ENCODE data around the gene DENND4B. TPM values are rescaled to one million over a fixed set of nuclear protein-coding genes. Genes with fewer than 3 reads are reported as not detected.

Gene DENND4B
- total RNA-seq, 1 experiment from 2014 or later = 39.6 TPM

DNA sequence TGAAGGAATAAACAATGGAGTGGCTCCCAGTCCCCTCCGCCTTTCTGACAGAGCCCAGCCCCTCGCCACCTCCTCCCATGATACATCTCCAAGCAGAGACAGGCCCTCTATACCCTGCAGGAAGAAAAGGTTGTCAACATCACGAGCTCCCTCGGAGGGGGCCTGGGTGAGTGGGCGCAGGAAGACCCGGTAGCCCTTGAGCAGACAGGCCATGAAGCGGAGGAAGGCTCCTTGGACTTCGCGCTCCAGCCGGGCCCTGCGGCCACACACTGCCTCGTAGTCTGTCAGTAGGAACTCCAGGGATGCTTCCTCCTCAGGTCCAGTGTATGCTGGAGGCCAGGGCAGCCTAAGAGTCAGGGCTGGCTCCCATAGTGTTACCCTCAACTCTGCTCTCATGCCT is 7.0 kb downstream of the DENND4B start:
- peaks cover 20% of the 10 kb centered on the region for H3K79me2 ChIP-seq (ENCODE audit: low read length)
- no peaks in the 10 kb centered on the region for H3K27me3 ChIP-seq (ENCODE audit: low read length)
- H3K36me3 ChIP-seq (ENCODE audit: insufficient read depth, low read length) = peaks cover 38% of the 10 kb centered on the region
- no peak for DNase-seq
- H3K9me2 ChIP-seq (replicated peaks; ENCODE audit: insufficient read depth, low read length) = no peaks in the 10 kb centered on the region
- no peak overlapping the region for H3K4me3 ChIP-seq (ENCODE audit: low read length)
- no peak overlapping the region for H3K4me2 ChIP-seq (ENCODE audit: low read depth, low read length, poor library complexity, severe bottlenecking)
- no peaks in the 10 kb centered on the region for H3K9me3 ChIP-seq (ENCODE audit: low read length)
- H3K27ac ChIP-seq (ENCODE audit: low read length) = no peak overlapping the region
- H2AFZ ChIP-seq (ENCODE audit: low read length) = no peak overlapping the region
- no peaks in the 10 kb centered on the region for H4K20me1 ChIP-seq (ENCODE audit: insufficient read depth, low read depth, low read length)
- H3K9ac ChIP-seq (ENCODE audit: low read length) = no peak overlapping the region
- peaks cover 9% of the 10 kb centered on the region for H3K4me1 ChIP-seq (ENCODE audit: low read length)

DNA sequence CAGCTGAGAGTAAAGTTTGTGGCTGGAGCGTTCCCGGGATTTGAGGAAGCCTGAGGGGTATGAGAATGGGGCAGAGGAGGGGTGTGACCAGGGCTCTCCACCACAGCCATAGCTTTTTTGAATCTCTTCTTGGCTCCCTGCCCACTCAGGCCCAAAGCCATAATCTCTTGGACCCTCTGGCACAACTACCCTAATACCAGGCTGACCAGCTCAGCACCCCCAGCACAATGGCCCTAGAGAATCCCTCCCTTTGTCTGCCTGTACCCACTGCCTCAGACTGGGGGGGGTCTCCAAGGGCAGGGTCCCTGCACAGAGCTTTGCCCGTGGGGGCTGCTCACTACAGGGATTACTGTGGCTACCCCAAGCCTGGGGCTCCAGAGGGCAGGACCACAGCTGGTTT is 7.5 kb downstream of the DENND4B start:
- peaks cover 15% of the 10 kb centered on the region for H3K79me2 ChIP-seq (ENCODE audit: low read length)

DNA sequence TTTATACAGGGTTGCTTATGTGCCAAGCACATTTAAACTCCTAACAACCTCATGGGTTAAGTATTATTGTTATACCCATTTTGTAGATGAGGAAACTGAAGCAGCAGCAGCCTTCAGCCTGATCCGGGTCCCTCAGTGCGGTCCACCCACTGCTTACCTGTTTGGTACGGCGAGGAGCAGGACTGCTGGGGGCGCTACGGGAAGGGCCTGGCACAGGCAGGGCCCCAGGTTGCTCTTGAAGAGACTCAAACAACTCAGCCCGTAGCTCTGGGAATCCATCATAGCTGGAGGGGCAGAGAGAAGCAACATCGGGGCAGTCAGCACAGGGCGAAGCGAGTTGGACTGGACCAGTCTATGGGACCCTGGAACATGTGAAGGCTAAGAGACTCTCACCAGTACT is 9.2 kb downstream of the DENND4B start:
- Histone ChIP-seq H3K9me2 (replicated peaks; ENCODE audit: insufficient read depth, low read length) (no peaks in the 10 kb centered on the region), H3K9ac (ENCODE audit: low read length) (no peak overlapping the region), H3K27ac (ENCODE audit: low read length) (no peak overlapping the region), H3K27me3 (ENCODE audit: low read length) (no peaks in the 10 kb centered on the region), H3K4me3 (ENCODE audit: low read length) (no peak overlapping the region), H3K79me2 (ENCODE audit: low read length) (peaks cover under 1% of the 10 kb centered on the region; the same call in 1 of the 2 replicates), H4K20me1 (ENCODE audit: insufficient read depth, low read depth, low read length) (no peaks in the 10 kb centered on the region), H3K4me1 (ENCODE audit: low read length) (no peaks in the 10 kb centered on the region), H3K9me3 (ENCODE audit: low read length) (no peaks in the 10 kb centered on the region), H3K4me2 (ENCODE audit: low read depth, low read length, poor library complexity, severe bottlenecking) (no peak overlapping the region), H3K36me3 (ENCODE audit: insufficient read depth, low read length) (peaks cover 26% of the 10 kb centered on the region), H2AFZ (ENCODE audit: low read length) (no peak overlapping the region)
- DNase-seq = no peak

More for the DNA sequence above, 7.5 kb downstream of the DENND4B start:
- Histone ChIP-seq H2AFZ (ENCODE audit: low read length) (no peak overlapping the region), H3K4me1 (ENCODE audit: low read length) (peaks cover 4% of the 10 kb centered on the region), H3K4me3 (ENCODE audit: low read length) (no peak overlapping the region), H3K9me2 (replicated peaks; ENCODE audit: insufficient read depth, low read length) (no peaks in the 10 kb centered on the region), H3K36me3 (ENCODE audit: insufficient read depth, low read length) (peaks cover 38% of the 10 kb centered on the region), H3K9me3 (ENCODE audit: low read length) (no peaks in the 10 kb centered on the region), H4K20me1 (ENCODE audit: insufficient read depth, low read depth, low read length) (no peaks in the 10 kb centered on the region), H3K27ac (ENCODE audit: low read length) (no peak overlapping the region), H3K4me2 (ENCODE audit: low read depth, low read length, poor library complexity, severe bottlenecking) (no peak overlapping the region), H3K27me3 (ENCODE audit: low read length) (no peaks in the 10 kb centered on the region), H3K9ac (ENCODE audit: low read length) (no peak overlapping the region)
- no peak for DNase-seq

GRCh38 chr1:153936011-153936802 is 10.3 kb downstream of the DENND4B start:
- no peak for DNase-seq
- Histone ChIP-seq H3K9me2 (replicated peaks; ENCODE audit: insufficient read depth, low read length) (no peaks in the 10 kb centered on the region), H3K4me2 (ENCODE audit: low read depth, low read length, poor library complexity, severe bottlenecking) (no peak overlapping the region), H3K9me3 (ENCODE audit: low read length) (no peaks in the 10 kb centered on the region), H3K9ac (ENCODE audit: low read length) (no peak overlapping the region), H2AFZ (ENCODE audit: low read length) (no peak overlapping the region), H3K36me3 (ENCODE audit: insufficient read depth, low read length) (peaks cover 26% of the 10 kb centered on the region), H3K4me3 (ENCODE audit: low read length) (no peak overlapping the region), H3K27ac (ENCODE audit: low read length) (no peak overlapping the region), H3K79me2 (ENCODE audit: low read length) (no peaks in the 10 kb centered on the region), H3K4me1 (ENCODE audit: low read length) (no peaks in the 10 kb centered on the region), H3K27me3 (ENCODE audit: low read length) (no peaks in the 10 kb centered on the region), H4K20me1 (ENCODE audit: insufficient read depth, low read depth, low read length) (no peaks in the 10 kb centered on the region)

GRCh38 chr1:153934746-153935145 is 11.8 kb downstream of the DENND4B start:
- no peak overlapping the region for H2AFZ ChIP-seq (ENCODE audit: low read length)
- no peaks in the 10 kb centered on the region for H3K9me2 ChIP-seq (replicated peaks; ENCODE audit: insufficient read depth, low read length)
- no peak overlapping the region for H3K4me3 ChIP-seq (ENCODE audit: low read length)
- no peak overlapping the region for H3K27ac ChIP-seq (ENCODE audit: low read length)
- no peaks in the 10 kb centered on the region for H3K27me3 ChIP-seq (ENCODE audit: low read length)
- H4K20me1 ChIP-seq (ENCODE audit: insufficient read depth, low read depth, low read length) = no peaks in the 10 kb centered on the region
- H3K4me1 ChIP-seq (ENCODE audit: low read length) = peaks cover 2% of the 10 kb centered on the region; the same call in 1 of the 2 replicates
- H3K4me2 ChIP-seq (ENCODE audit: low read depth, low read length, poor library complexity, severe bottlenecking) = no peak overlapping the region
- no peaks in the 10 kb centered on the region for H3K79me2 ChIP-seq (ENCODE audit: low read length)
- no peaks in the 10 kb centered on the region for H3K9me3 ChIP-seq (ENCODE audit: low read length)
- no peak for DNase-seq
- H3K36me3 ChIP-seq (ENCODE audit: insufficient read depth, low read length) = peaks cover 26% of the 10 kb centered on the region
- H3K9ac ChIP-seq (ENCODE audit: low read length) = no peak overlapping the region

GRCh38 chr1:153933955-153934354 is 12.6 kb downstream of the DENND4B start:
- no peak overlapping the region for H3K4me3 ChIP-seq (ENCODE audit: low read length)

DNA sequence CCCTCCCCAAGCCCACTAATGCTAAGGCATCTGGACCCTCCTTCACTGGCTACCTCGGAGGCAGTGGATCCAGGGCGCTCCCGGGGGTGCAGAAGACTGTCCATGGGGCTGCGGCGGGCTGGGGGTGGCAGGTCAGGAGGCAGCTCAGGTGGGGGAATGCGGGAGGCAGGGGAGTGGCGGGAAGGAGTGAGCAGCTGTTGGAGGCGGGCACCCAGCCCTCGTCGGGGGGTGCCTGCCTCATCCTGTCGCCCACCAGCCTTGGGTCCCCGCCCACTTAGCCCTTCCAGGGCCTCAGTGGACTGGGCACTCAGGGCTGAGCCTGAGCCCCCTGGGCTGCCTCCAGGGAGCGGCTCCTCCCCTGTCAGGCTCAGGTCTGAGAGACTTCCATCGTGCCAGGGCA is 13.1 kb downstream of the DENND4B start:
- no peaks in the 10 kb centered on the region for H4K20me1 ChIP-seq (ENCODE audit: insufficient read depth, low read depth, low read length)
- no peak overlapping the region for H3K4me2 ChIP-seq (ENCODE audit: low read depth, low read length, poor library complexity, severe bottlenecking)
- H2AFZ ChIP-seq (ENCODE audit: low read length) = no peak overlapping the region
- H3K27ac ChIP-seq (ENCODE audit: low read length) = no peak overlapping the region
- DNase-seq = no peak
- H3K4me1 ChIP-seq (ENCODE audit: low read length) = peaks cover 15% of the 10 kb centered on the region
- no peaks in the 10 kb centered on the region for H3K9me2 ChIP-seq (replicated peaks; ENCODE audit: insufficient read depth, low read length)
- no peaks in the 10 kb centered on the region for H3K27me3 ChIP-seq (ENCODE audit: low read length)
- no peaks in the 10 kb centered on the region for H3K9me3 ChIP-seq (ENCODE audit: low read length)
- peaks cover 21% of the 10 kb centered on the region for H3K36me3 ChIP-seq (ENCODE audit: insufficient read depth, low read length)
- H3K9ac ChIP-seq (ENCODE audit: low read length) = no peak overlapping the region
- no peak overlapping the region for H3K4me3 ChIP-seq (ENCODE audit: low read length)
- no peaks in the 10 kb centered on the region for H3K79me2 ChIP-seq (ENCODE audit: low read length)

More at GRCh38 chr1:153933955-153934354, 12.6 kb downstream of the DENND4B start:
- H3K9me3 ChIP-seq (ENCODE audit: low read length) = no peaks in the 10 kb centered on the region
- no peaks in the 10 kb centered on the region for H3K27me3 ChIP-seq (ENCODE audit: low read length)
- no peaks in the 10 kb centered on the region for H3K9me2 ChIP-seq (replicated peaks; ENCODE audit: insufficient read depth, low read length)
- H3K4me2 ChIP-seq (ENCODE audit: low read depth, low read length, poor library complexity, severe bottlenecking) = no peak overlapping the region
- no peak overlapping the region for H3K27ac ChIP-seq (ENCODE audit: low read length)
- peaks cover 10% of the 10 kb centered on the region for H3K4me1 ChIP-seq (ENCODE audit: low read length)
- no peak for DNase-seq
- no peaks in the 10 kb centered on the region for H3K79me2 ChIP-seq (ENCODE audit: low read length)
- no peaks in the 10 kb centered on the region for H4K20me1 ChIP-seq (ENCODE audit: insufficient read depth, low read depth, low read length)
- H2AFZ ChIP-seq (ENCODE audit: low read length) = no peak overlapping the region
- no peak overlapping the region for H3K9ac ChIP-seq (ENCODE audit: low read length)
- H3K36me3 ChIP-seq (ENCODE audit: insufficient read depth, low read length) = peaks cover 24% of the 10 kb centered on the region

DNA sequence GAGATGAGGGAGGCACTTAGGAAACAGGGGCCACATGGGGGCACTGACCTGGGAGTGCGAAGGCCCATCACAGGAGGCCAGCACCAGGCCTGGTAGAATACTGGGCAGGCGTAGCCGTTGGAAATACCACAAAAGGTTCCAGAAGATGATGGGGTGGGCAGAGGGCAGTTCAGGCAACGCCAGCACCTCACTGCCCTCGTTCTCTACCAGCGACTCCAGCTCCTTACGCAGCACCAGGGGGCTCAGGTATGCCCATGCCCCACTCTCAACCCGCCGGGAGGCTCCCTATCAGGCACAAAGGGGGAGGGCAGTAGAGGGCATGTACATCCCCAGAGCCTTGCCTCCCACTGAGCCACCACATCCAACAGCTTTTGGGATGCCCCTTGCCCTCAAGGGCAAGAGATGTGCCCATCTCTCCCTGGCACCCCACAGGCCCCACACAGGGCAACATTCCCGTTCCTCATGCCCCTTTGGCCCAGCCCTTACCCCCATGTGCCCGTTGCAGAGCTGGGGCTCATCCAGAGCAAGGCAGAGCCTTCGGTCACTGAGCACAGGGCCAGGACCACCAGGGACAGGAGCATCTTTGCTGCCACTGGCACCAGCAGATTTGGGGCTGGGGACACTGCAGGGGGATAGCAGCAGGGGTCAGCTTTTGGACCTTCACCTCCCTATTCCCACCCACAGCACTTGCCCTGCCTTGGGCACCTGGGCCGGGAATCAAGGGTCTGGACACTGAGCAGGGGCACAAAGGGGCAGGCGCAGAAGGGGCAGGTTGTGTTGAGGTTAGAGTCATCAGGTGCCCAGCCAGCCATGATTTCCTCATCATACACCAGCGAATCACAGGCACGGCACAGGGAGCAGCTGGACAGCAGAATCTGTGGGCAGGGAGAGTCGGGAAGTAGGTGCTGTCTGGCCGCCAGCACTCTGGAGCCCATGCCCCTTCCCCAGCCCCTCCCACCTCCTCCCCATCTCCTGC is 14.1 kb downstream of the DENND4B start:
- no peak overlapping the region for H2AFZ ChIP-seq (ENCODE audit: low read length)
- H3K27ac ChIP-seq (ENCODE audit: low read length) = no peak overlapping the region
- no peaks in the 10 kb centered on the region for H3K9me2 ChIP-seq (replicated peaks; ENCODE audit: insufficient read depth, low read length)
- peaks cover 18% of the 10 kb centered on the region for H3K4me1 ChIP-seq (ENCODE audit: low read length)
- no peak for DNase-seq
- no peak overlapping the region for H3K4me2 ChIP-seq (ENCODE audit: low read depth, low read length, poor library complexity, severe bottlenecking)
- no peaks in the 10 kb centered on the region for H3K9me3 ChIP-seq (ENCODE audit: low read length)
- H3K9ac ChIP-seq (ENCODE audit: low read length) = no peak overlapping the region
- no peaks in the 10 kb centered on the region for H3K79me2 ChIP-seq (ENCODE audit: low read length)
- no peaks in the 10 kb centered on the region for H3K27me3 ChIP-seq (ENCODE audit: low read length)
- no peaks in the 10 kb centered on the region for H4K20me1 ChIP-seq (ENCODE audit: insufficient read depth, low read depth, low read length)
- H3K4me3 ChIP-seq (ENCODE audit: low read length) = no peak overlapping the region
- H3K36me3 ChIP-seq (ENCODE audit: insufficient read depth, low read length) = peaks cover 17% of the 10 kb centered on the region

All from Karpas-422 (cell line).